Aorta (tissue), 5 donors: ENCODE results near the gene LRCH1. TPM values are rescaled to one million over a fixed set of nuclear protein-coding genes. Genes with fewer than 3 reads are reported as not detected.

Source experiments
- ATAC-seq: fragments of 200-7000 bp; cut with Tn5 transposase; one replicate; pipeline ENCODE4 v1.9.1; 2022; ENCODE audit warnings: moderate library complexity; ENCODE audit not compliant: low FRiP score
- DNase-seq, 2 donors: peaks; one replicate each; pipeline ENCODE4 v3.0.0-alpha.2; 2020
- H3K27ac ChIP-seq, 2 donors: one replicate each; pipeline ENCODE4 v1.5.1; 2013; ENCODE audit warnings: low read length in 2 of 2, mild to moderate bottlenecking in 2 of 2, moderate library complexity in 2 of 2, control low read depth in 1 of 2, inconsistent platforms in 1 of 2, low read depth in 1 of 2
- H3K27me3 ChIP-seq, 2 donors: one replicate each; pipeline ENCODE4 v1.6.1; 2013; ENCODE audit warnings: control low read depth in 1 of 2, low read length in 1 of 2, mild to moderate bottlenecking in 1 of 2, moderate library complexity in 1 of 2; ENCODE audit not compliant: insufficient read depth in 2 of 2, control insufficient read depth in 1 of 2
- H3K36me3 ChIP-seq, 2 donors: one replicate each; pipeline ENCODE4 v1.6.1; 2013; ENCODE audit warnings: control low read depth in 1 of 2, low read length in 1 of 2, mild to moderate bottlenecking in 1 of 2; ENCODE audit not compliant: insufficient read depth in 2 of 2, control insufficient read depth in 1 of 2
- H3K4me1 ChIP-seq, 2 donors: one replicate each; pipeline ENCODE4 v1.6.1; 2013; ENCODE audit warnings: low read length in 2 of 2, control low read depth in 1 of 2, mild to moderate bottlenecking in 1 of 2, moderate library complexity in 1 of 2; ENCODE audit not compliant: insufficient read depth in 2 of 2, control insufficient read depth in 1 of 2
- H3K4me3 ChIP-seq, 2 donors: one replicate each; pipeline ENCODE4 v1.5.1; 2013; ENCODE audit warnings: low read length in 2 of 2, control low read depth in 1 of 2, mild to moderate bottlenecking in 1 of 2
- H3K9me3 ChIP-seq: one replicate; pipeline ENCODE4 v1.6.1; 2013; ENCODE audit warnings: mild to moderate bottlenecking, low read length; ENCODE audit not compliant: control insufficient read depth
- WGBS, 2 donors: extraction: QIAGEN DNeasy Blood & Tissue Kit; methylation state at CpG; one replicate each; pipeline ENCODE4 v1.1.7; 2013; 5-methylcytosine and 5-hydroxymethylcytosine counted together
- intact Hi-C, 2 donors: fragments of 100-400 bp; cut with DNase I; formaldehyde crosslinking; loops; one replicate each; pipeline versions ENCODE4 v1.14.2 to v1.15.0; 2022
- polyA plus RNA-seq, 2 donors: library from polyadenylated mRNA; stranded (reverse); fragments of 200-250 nt; gene quantifications; one replicate each; pipeline ENCODE4 v1.2.3, GENCODE V29; 2013
- total RNA-seq, 2 donors: library from RNA; stranded (reverse); fragmentation: NEBNext Ultra II Directional; extraction: Animal tissue kit (Norgen Biotek cat#: 25700); gene quantifications; one replicate each; pipeline ENCODE4 v1.2.1, GENCODE V29; 2021
- donor health status: healthy with polysubstance abuse.
- donor health status: Bipolar disorder and iron deficiency.
- donor health status: DM: no; HTN: no; CAD: no.
- donor health status: DM: no; HTN: no; CAD: no.
- donor health status: DM: yes; HTN: yes; CAD: no.

The LRCH1 gene
- total and polyA plus RNA-seq, 4 donors: 12.3 to 46.5 (median 28.8) TPM

GRCh38 chr13:46605825-46606554 lies 53.0 kb downstream of the LRCH1 start:
- H3K27me3 ChIP-seq: no peaks in the 10 kb centered on the region
- ATAC-seq (no peak), DNase-seq (no peak)
- peaks cover 12 to 27% of the 10 kb centered on the region in 2 donors for H3K4me1 ChIP-seq
- H3K4me3 ChIP-seq: no peak overlapping the region
- no peaks in the 10 kb centered on the region for H3K36me3 ChIP-seq
- intact Hi-C loops: loop anchor here in 1 of 2 donors (5.0 to 10.0 kb wide), 2 partner anchors 34 to 51 kb away; partner anchors contain the start of gene LRCH1
- WGBS, 2 donors: 70 to 71% methylated on average over 3 of the region's 3 CpGs
- no peaks in the 10 kb centered on the region for H3K9me3 ChIP-seq
- no peak overlapping the region for H3K27ac ChIP-seq

GRCh38 chr13:46606970-46607369 lies 54.0 kb downstream of the LRCH1 start:
- intact Hi-C loops: loop anchor here in 1 of 2 donors (5.0 to 10.0 kb wide), 2 partner anchors 35 to 52 kb away; partner anchors contain the start of gene LRCH1
- 78 to 81% methylated on average over 3 of the region's 3 CpGs for WGBS, 2 donors
- Histone ChIP-seq H3K27ac (peak overlapping the region in 1 of 2 donors; percentile 15), H3K27me3 (no peaks in the 10 kb centered on the region), H3K4me3 (no peak overlapping the region), H3K36me3 (no peaks in the 10 kb centered on the region), H3K9me3 (no peaks in the 10 kb centered on the region), H3K4me1 (peaks cover 10 to 24% of the 10 kb centered on the region in 2 donors)
- ATAC-seq (no peak), DNase-seq (no peak)

GRCh38 chr13:46607768-46608564 lies 55.0 kb downstream of the LRCH1 start:
- WGBS, 2 donors: 73 to 74% methylated on average over 9 of the region's 9 CpGs
- intact Hi-C loops: loop anchor here in 1 of 2 donors (5.0 to 10.0 kb wide), 2 partner anchors 36 to 53 kb away; partner anchors contain the start of gene LRCH1
- H3K4me1 ChIP-seq: peaks cover 10 to 20% of the 10 kb centered on the region in 2 donors
- no peaks in the 10 kb centered on the region for H3K36me3 ChIP-seq
- H3K9me3 ChIP-seq: no peaks in the 10 kb centered on the region
- no peaks in the 10 kb centered on the region for H3K27me3 ChIP-seq
- ATAC-seq (no peak), DNase-seq (no peak)
- H3K4me3 ChIP-seq: no peak overlapping the region
- H3K27ac ChIP-seq: no peak overlapping the region

GRCh38 chr13:46609052-46609451 lies 56.1 kb downstream of the LRCH1 start:
- Histone ChIP-seq H3K4me3 (no peak overlapping the region), H3K9me3 (no peaks in the 10 kb centered on the region), H3K27me3 (no peaks in the 10 kb centered on the region), H3K4me1 (peaks cover 8 to 20% of the 10 kb centered on the region in 2 donors), H3K27ac (peak overlapping the region in 1 of 2 donors; percentile 35), H3K36me3 (no peaks in the 10 kb centered on the region)
- intact Hi-C loops: loop anchor here in 1 of 2 donors (5.0 to 10.0 kb wide), 2 partner anchors 37 to 54 kb away; partner anchors contain the start of gene LRCH1
- DNase-seq (no peak), ATAC-seq (no peak)
- 27 to 39% methylated on average over 4 of the region's 4 CpGs for WGBS, 2 donors

GRCh38 chr13:46609726-46610125 lies 56.8 kb downstream of the LRCH1 start:
- WGBS, 2 donors: 89 to 94% methylated on average over 6 of the region's 6 CpGs
- Histone ChIP-seq H3K4me3 (no peak overlapping the region), H3K27me3 (no peaks in the 10 kb centered on the region), H3K9me3 (no peaks in the 10 kb centered on the region), H3K36me3 (no peaks in the 10 kb centered on the region), H3K27ac (no peak overlapping the region), H3K4me1 (peaks cover 6 to 21% of the 10 kb centered on the region in 2 donors)
- intact Hi-C loops: loop anchor here in 1 of 2 donors (5.0 to 10.0 kb wide), 2 partner anchors 37 to 55 kb away; partner anchors contain the start of gene LRCH1
- ATAC-seq: no peak
- DNase-seq: no peak

- DNase-seq (no peak), ATAC-seq (no peak)
- intact Hi-C loops: no loop called here
These were observed 59.3 kb downstream of the LRCH1 start for GRCh38 chr13:46612267-46612666.

GRCh38 chr13:46613409-46614049 lies 60.6 kb downstream of the LRCH1 start:
- Histone ChIP-seq H3K4me1 (peaks cover 5% of the 10 kb centered on the region in 2 donors), H3K36me3 (no peaks in the 10 kb centered on the region), H3K9me3 (no peaks in the 10 kb centered on the region), H3K27ac (no peak overlapping the region), H3K4me3 (no peak overlapping the region), H3K27me3 (no peaks in the 10 kb centered on the region)
- intact Hi-C loops: no loop called here
- ATAC-seq (no peak), DNase-seq (no peak)
- WGBS, 2 donors: 91 to 93% methylated on average over 8 of the region's 8 CpGs

More at GRCh38 chr13:46612267-46612666, 59.3 kb downstream of the LRCH1 start:
- WGBS, 2 donors: 85 to 90% methylated on average over 3 of the region's 3 CpGs
- H3K36me3 ChIP-seq: no peaks in the 10 kb centered on the region
- H3K4me1 ChIP-seq: peaks cover 2 to 9% of the 10 kb centered on the region in 2 donors
- no peak overlapping the region for H3K27ac ChIP-seq
- H3K4me3 ChIP-seq: no peak overlapping the region
- H3K9me3 ChIP-seq: no peaks in the 10 kb centered on the region
- H3K27me3 ChIP-seq: no peaks in the 10 kb centered on the region

GRCh38 chr13:46614582-46614981 lies 61.6 kb downstream of the LRCH1 start:
- Histone ChIP-seq H3K4me3 (no peak overlapping the region), H3K36me3 (no peaks in the 10 kb centered on the region), H3K27ac (no peak overlapping the region), H3K27me3 (no peaks in the 10 kb centered on the region), H3K9me3 (no peaks in the 10 kb centered on the region), H3K4me1 (peaks cover 2 to 5% of the 10 kb centered on the region in 2 donors)
- no peak for ATAC-seq
- intact Hi-C loops: no loop called here
- 54 to 63% methylated on average over 7 of the region's 7 CpGs for WGBS, 2 donors
- DNase-seq: no peak
